HG03064 (cell line): ENCODE data around the gene PCDHGA9.
"Not testable (repeated sequence)": the region's sequence is repeated elsewhere in the genome, so short reads cannot be mapped to it uniquely, and the experiment has no call there.

Experiments used
- ATAC-seq: cut with Tn5 transposase; IDR thresholded peaks from one replicate; pipeline ENCODE4 v1.9.1; 2021; ENCODE audit warnings: low read depth; ENCODE audit not compliant: unreplicated experiment

The PCDHGA9 gene

GRCh38 chr5:141402553-141403243 lies at the start of gene PCDHGA9:
PCDHGA9 (plus strand) TSS chr5:141402778; CDS start chr5:141402953, 175 bp downstream.
- ATAC-seq: no peak

DNA sequence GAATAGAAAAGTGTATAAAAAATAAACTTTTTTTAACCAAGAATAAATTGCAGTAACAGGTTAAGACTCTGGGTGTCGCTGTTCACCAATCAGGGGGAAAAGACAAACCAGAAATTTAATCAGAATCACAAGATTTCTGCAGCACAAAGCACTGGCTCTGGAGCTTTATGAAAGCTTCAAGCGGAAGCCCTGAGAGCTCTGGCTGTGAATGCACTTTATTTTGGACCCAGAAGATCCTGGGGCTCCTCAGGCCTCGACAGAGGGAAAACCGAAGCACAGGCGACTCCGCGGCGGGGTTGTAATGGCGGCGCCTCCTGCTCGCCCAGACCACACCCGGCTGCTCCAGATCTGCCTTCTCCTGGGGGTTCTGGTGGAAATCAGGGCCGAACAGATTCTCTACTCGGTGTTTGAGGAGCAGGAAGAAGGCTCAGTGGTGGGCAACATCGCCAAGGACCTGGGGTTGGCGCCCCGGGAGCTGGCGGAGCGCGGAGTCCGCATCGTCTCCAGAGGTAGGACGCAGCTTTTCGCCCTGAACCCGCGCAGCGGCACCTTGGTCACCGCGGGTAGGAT lies 47.6 kb upstream of the PCDHGA9 start, which contains the start of gene PCDHGA4:
Gene PCDHGA4, plus strand, starts transcription at position 122 of the 570 bp plus-strand sequence. Its CDS starts 87 bp downstream, at position 209.
- ATAC-seq: no peak

GRCh38 chr5:141355641-141356040 lies 46.9 kb upstream of the PCDHGA9 start:
- ATAC-seq: no peak

- no peak for ATAC-seq
These were observed 46.4 kb upstream of the PCDHGA9 start for GRCh38 chr5:141356133-141356532.

GRCh38 chr5:141356950-141357349 lies 45.6 kb upstream of the PCDHGA9 start:
- no peak for ATAC-seq

- peak; percentile 72 for ATAC-seq
These were observed 42.7 kb upstream of the PCDHGA9 start, which contains the start of gene PCDHGB2 for GRCh38 chr5:141359790-141360426. PCDHGB2 (plus strand) TSS chr5:141359994; CDS start chr5:141360136, 142 bp downstream.

- no peak for ATAC-seq
These were observed 41.9 kb upstream of the PCDHGA9 start for GRCh38 chr5:141360685-141361084.

- no peak for ATAC-seq
These were observed 39.9 kb upstream of the PCDHGA9 start for GRCh38 chr5:141362719-141363118.

DNA sequence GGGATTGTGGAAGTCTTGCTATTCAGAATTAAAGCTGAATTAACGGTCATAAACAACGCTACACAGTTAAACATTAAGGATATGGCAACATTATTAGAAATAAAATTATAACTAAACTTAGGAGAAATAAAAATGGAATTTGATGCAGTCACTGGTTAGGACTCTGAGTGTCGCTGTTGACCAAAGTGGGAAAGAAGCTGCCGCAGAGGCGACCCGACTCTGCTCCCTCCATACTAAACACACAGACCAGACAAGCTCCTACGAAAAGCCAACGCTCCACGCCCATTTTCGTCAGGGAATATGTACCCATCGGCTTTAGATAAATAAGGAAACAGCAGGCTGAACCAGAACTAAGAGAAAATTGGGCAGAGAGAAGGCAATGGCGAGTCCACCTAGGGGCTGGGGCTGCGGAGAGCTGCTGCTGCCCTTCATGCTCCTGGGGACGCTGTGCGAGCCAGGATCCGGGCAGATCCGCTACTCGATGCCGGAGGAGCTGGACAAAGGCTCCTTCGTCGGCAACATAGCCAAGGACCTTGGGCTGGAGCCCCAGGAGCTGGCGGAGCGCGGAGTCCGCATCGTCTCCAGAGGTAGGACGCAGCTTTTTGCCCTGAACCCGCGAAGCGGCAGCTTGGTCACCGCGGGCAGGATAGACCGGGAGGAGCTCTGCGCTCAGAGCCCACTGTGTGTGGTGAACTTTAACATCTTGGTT lies 38.5 kb upstream of the PCDHGA9 start, which contains the start of gene PCDHGA5:
Gene PCDHGA5, plus strand, starts transcription at position 211 of the 709 bp plus-strand sequence. Its CDS starts 169 bp downstream, at position 380.
- ATAC-seq: no peak

GRCh38 chr5:141366016-141366896 lies 36.3 kb upstream of the PCDHGA9 start:
- no peak for ATAC-seq

DNA sequence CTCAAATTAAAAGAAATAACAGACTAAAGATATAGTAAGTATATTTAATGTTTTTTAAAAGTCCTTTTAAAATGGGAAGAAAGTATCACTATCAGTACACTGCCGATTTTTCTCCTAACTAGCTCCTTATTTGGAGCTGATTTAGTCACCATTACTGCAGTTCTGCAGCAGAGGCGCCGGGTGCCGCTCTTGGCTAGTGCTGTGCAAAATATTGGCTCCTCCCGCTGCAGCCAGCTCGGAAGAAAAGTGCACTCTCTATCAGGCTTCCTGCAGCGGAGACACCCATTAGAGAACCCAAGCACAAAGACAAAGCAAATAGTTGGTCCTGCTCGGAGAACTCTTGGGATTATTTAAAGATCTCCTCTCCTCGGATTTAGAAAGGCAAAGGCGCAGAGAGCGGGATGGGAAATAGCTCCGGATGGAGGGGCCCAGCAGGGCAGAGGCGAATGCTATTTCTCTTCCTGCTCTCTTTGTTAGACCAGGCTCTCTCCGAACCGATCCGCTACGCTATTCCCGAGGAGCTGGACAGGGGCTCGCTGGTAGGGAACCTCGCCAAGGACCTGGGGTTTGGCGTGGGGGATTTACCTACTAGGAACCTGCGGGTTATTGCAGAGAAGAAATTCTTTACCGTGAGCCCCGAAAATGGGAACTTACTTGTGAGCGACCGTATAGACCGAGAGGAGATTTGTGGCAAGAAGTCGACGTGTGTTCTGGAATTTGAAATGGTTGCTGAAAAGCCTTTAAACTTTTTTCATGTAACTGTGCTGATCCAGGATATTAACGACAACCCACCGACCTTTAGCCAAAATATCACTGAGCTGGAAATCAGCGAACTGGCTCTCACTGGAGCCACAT lies 32.4 kb upstream of the PCDHGA9 start, which contains the start of gene PCDHGB3:
Gene PCDHGB3, plus strand, starts transcription at position 249 of the 855 bp plus-strand sequence. Its CDS starts 153 bp downstream, at position 402.
- ATAC-seq: peak; percentile 61

GRCh38 chr5:141371572-141372475 lies 30.8 kb upstream of the PCDHGA9 start:
- no peak for ATAC-seq

GRCh38 chr5:141373673-141374317 lies 28.8 kb upstream of the PCDHGA9 start, which contains the start of gene PCDHGA6:
PCDHGA6 (plus strand) TSS chr5:141373891; CDS start chr5:141374084, 193 bp downstream.
- ATAC-seq: no peak

- ATAC-seq: no peak
These were observed 28.0 kb upstream of the PCDHGA9 start for GRCh38 chr5:141374627-141375026.

- not testable (repeated sequence) for ATAC-seq
These were observed 27.0 kb upstream of the PCDHGA9 start for GRCh38 chr5:141375444-141376155.

DNA sequence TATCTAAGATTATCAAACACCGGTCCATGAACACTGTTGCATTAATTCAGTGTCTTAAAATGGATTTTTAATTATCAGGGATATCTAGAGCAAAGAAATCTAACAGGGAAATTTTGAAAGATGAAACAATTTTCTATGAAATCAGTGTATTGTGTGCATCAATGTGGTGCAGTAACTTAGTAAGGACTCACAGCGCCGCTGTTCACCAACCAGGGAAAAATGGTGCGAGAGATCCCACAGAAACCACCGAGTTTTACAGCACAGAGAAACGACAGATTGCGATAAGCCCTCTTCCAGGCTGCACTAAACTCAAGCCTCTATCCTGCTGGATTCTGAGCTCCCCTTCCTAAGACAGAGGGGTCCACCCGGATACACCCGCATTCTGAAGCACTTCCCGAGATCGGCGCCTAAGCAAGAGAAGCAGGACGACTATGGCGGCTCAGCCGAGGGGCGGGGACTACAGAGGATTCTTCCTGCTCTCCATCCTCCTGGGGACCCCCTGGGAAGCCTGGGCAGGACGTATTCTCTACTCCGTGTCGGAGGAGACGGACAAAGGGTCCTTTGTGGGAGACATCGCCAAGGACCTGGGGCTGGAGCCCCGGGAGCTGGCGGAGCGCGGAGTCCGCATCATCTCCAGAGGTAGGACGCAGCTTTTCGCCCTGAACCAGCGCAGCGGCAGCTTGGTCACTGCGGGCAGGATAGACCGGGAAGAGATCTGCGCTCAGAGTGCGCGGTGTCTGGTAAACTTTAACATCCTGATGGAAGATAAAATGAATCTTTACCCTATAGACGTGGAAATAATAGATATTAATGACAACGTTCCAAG lies 19.9 kb upstream of the PCDHGA9 start, which contains the start of gene PCDHGA7:
Gene PCDHGA7, plus strand, starts transcription at position 274 of the 826 bp plus-strand sequence. Its CDS starts 158 bp downstream, at position 432.
- ATAC-seq: no peak
